ENCODE data around the gene TSPAN9.

The TSPAN9 gene

DNA sequence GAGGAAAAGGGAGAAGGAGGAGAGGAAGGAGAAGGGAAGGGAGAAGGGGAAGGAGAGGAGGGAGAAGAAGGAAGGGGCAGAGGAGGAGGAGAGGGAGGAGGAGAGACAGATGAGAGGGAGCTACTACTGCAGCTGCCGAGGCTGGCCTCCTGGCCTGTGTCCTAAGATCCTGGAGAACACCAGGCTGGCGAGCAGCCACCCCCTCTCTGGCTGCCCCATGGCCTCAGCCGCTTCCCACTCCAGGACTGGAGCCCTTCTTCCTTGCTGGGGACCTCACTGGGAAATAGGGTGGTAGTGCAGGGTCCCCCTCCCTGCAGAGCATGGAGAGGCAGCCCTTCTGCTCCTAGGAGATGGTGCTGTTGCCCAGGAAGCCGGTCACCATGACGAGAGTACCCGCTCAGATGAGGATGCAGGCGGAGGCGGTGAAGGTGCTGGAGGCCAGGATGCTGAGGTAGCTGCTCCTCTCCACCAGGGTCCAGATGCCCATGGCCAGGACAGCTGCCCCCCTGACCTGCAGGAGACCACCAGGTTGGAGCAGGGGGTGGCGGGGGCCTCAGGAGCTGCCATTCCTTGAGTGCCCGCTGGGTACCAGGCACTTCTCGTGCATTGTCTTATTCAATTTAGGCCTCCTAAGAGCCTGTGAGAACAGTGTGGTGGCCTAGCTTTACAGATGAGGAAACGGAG is 246.0 kb downstream of the TSPAN9 start:
- Mint-ChIP-seq H3K36me3 (no peaks in the 10 kb centered on the region), H3K27ac (no peak overlapping the region), H3K9me3 (ENCODE audit: low read depth) (no peaks in the 10 kb centered on the region), H3K4me1 (ENCODE audit: low read depth) (no peaks in the 10 kb centered on the region), H3K4me3 (no peak overlapping the region), H3K27me3 (peaks cover 1% of the 10 kb centered on the region)

DNA sequence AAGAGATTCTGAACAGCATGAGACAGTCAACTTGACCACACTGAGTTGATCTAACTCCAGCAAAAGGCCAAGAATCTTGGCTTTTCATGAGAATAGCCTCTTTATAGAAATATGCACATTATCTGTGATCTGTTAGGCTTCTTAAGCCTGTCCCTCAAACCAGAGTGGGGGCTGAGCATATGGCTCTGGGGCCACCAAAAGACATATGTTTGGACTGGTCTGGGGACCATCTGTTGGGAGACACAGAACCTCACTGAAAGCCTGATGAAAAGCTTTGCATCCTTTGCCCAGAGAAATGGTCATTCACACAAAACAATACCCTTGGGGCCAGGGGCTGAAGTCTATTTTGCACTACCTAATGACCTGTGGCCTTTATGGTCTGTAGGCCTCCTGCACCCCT is 248.6 kb downstream of the TSPAN9 start:
- Mint-ChIP-seq H3K27me3 (peaks cover 2% of the 10 kb centered on the region), H3K9me3 (ENCODE audit: low read depth) (no peaks in the 10 kb centered on the region), H3K36me3 (no peaks in the 10 kb centered on the region), H3K4me1 (ENCODE audit: low read depth) (no peaks in the 10 kb centered on the region), H3K27ac (no peak overlapping the region), H3K4me3 (no peak overlapping the region)

DNA sequence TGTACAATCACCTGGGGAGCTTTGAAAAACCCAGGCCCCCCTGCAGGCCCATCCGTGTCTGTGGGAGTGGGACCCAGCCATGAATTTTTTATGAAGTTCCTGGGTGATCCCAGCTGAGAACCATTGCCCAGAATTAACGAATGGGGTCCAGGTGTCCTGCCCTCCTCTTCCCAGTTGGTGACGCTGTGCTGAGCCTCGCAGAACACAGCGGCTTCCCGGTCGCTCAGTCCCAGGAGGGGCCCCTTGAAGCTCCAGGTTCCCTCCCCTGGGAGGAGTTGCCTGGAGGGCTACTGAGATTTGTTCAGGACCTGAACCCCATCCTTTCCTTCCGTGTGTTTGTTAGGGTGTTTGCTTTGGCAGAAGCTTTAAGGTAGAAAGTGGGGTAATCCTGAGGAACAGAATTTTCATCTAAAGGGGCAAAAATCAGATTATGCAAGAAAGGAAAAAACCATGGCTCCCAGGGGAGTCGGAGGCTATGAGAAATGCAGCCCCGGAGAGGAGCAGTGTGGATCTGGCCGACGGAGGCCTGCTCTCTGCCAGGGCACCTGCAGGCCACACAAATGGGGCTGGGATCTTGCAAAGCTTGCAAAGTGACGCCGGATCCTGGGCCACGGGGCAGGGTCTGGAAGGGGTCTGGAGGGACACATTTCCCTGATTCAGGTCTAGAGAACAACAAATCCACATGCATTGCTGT is 249.1 kb downstream of the TSPAN9 start:
- Mint-ChIP-seq H3K36me3 (no peaks in the 10 kb centered on the region), H3K4me3 (no peak overlapping the region), H3K4me1 (ENCODE audit: low read depth) (no peaks in the 10 kb centered on the region), H3K27ac (no peak overlapping the region), H3K9me3 (ENCODE audit: low read depth) (no peaks in the 10 kb centered on the region), H3K27me3 (peaks cover 2% of the 10 kb centered on the region)

DNA sequence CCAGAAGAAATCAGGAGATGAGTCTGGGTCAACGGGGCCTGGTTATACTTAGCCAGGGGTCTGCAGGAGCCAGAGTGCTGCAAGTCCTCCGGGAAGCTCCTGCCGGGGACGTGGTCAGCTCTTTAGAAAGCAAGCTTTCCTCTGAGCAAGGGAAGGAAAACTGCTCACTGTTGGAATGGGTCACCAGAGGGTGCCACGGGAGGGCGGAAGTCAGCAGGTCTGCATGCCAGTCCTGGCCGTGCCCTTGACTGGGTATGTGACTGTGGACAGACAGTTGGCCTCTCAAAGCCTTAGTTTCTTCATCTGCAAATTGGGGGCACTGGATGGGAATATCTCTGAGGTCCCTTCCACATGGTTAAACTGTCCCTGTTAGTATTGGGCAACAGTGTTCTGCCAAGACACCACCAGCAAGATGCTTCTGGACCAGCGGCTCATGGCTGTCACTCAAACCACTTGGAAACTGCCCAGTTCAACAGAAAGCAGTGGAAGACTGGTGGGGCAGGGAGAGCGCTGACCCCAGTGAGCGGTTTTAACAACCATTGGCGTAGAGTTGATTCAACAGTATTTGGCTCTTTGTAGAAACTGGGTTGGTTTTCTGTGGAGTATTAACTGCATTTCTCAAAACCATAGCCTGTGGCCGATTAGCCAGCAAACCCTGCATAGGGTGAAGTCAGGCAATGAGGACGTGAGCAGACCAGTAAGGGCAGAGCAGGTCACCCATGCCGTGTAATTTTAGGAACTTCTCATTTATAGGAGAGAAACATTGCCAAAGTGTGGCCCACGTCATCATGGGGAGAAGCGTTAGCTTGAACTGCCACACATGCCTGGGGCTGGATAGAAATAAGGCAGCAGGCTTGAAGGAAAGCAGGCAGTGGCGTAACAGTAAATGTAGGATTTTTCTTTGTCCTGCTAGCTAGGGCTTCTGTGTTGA is 249.9 kb downstream of the TSPAN9 start:
- Mint-ChIP-seq H3K9me3 (ENCODE audit: low read depth) (no peaks in the 10 kb centered on the region), H3K36me3 (no peaks in the 10 kb centered on the region), H3K27me3 (peaks cover 2% of the 10 kb centered on the region), H3K27ac (no peak overlapping the region), H3K4me3 (no peak overlapping the region), H3K4me1 (ENCODE audit: low read depth) (no peaks in the 10 kb centered on the region)

DNA sequence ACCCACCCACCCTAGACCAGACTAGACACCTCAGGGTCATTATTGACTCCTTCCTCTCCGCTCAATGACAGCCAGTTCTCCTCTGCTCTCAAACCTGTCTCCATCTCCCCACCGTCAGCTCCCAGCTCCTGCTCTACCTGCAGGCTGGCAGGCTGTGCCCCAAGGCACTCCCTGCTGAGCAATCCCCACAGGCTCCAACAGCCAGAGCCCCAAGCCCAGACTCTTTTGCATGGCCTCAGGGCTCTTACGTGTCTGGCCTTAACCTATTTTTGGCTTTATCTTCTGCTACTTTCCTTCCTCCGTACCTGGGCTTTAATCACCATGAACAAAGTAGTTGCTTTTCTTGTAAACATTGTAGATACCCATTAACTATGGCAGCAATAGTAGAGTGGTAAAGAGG is 250.9 kb downstream of the TSPAN9 start:
- Mint-ChIP-seq H3K4me1 (ENCODE audit: low read depth) (no peaks in the 10 kb centered on the region), H3K27ac (no peak overlapping the region), H3K27me3 (peaks cover 1% of the 10 kb centered on the region), H3K4me3 (no peak overlapping the region), H3K9me3 (ENCODE audit: low read depth) (no peaks in the 10 kb centered on the region), H3K36me3 (no peaks in the 10 kb centered on the region)

DNA sequence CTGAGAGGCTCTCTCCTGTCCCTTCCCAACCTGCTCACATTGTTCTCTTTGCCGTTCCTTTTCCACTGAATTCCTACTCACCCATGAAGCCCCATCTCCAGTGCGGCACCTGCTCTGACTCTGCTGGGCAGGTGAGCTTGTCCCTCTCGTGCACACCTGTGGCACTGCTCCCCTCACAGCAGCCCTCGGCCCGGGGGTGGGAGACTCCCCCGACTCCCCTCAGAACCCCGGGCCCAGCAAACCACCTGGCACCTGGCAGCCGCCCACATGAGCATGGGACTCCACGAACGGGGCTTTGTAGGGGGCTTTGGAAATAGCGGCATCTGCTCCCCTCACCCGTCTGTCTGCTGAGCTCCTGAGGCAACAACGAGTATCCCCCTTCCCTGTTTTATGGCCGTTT is 251.4 kb downstream of the TSPAN9 start:
- no peaks in the 10 kb centered on the region for H3K4me1 Mint-ChIP-seq (ENCODE audit: low read depth)
- no peaks in the 10 kb centered on the region for H3K36me3 Mint-ChIP-seq
- peaks cover 1% of the 10 kb centered on the region for H3K27me3 Mint-ChIP-seq
- no peak overlapping the region for H3K4me3 Mint-ChIP-seq
- no peaks in the 10 kb centered on the region for H3K9me3 Mint-ChIP-seq (ENCODE audit: low read depth)
- no peak overlapping the region for H3K27ac Mint-ChIP-seq

DNA sequence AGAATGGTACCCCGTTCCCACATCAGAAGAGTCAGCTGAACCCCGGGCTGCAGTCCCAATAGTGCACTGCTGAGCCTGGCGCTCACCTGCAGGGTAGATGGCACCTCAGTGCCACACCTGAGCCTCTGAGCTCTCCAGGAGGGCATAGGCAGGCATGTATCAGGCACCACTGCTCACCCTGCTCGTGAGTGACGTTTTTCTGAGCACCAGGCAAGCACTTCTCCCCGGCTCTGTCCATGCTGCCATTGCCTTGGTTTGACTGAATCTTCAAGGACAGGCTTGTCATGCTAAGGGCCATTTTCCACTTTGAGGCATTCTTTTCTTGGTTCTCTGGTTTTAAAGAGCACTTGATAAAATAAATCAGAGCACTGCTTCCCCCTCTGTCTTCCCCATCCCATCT is 252.2 kb downstream of the TSPAN9 start:
- no peak overlapping the region for H3K27ac Mint-ChIP-seq
- no peaks in the 10 kb centered on the region for H3K36me3 Mint-ChIP-seq
- H3K4me1 Mint-ChIP-seq (ENCODE audit: low read depth) = no peaks in the 10 kb centered on the region
- no peaks in the 10 kb centered on the region for H3K9me3 Mint-ChIP-seq (ENCODE audit: low read depth)
- peaks cover 1% of the 10 kb centered on the region for H3K27me3 Mint-ChIP-seq
- no peak overlapping the region for H3K4me3 Mint-ChIP-seq

DNA sequence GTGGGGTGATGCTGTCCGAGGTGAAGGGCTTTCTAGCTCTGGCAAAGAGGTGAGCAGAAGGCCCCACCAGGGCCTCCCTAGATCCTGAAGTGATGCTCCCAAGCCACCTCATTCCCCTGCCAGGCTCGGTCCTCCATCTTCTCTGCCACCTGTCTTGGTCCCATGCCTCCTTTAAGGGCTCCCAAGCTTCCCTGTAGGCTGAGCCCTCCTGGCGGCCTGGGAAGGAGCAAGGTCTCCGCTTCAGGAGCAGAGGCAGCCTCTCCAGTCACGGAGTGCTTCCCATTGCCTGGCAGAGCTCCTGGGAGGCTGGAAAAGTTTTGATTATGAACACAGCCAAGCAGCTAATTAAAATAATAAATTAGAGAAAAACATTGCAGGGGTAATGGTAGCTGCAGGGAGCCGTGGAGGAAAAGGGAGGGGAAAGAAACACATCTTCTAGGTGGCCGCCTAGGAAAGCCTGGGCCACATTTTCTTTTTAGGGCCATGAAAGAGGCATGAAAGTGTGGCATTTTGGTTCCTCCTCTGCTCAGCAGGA is 253.9 kb downstream of the TSPAN9 start:
- H3K27ac Mint-ChIP-seq = no peak overlapping the region
- no peaks in the 10 kb centered on the region for H3K36me3 Mint-ChIP-seq
- H3K4me1 Mint-ChIP-seq (ENCODE audit: low read depth) = no peaks in the 10 kb centered on the region
- H3K9me3 Mint-ChIP-seq (ENCODE audit: low read depth) = no peaks in the 10 kb centered on the region
- H3K27me3 Mint-ChIP-seq = peaks cover 8% of the 10 kb centered on the region
- H3K4me3 Mint-ChIP-seq = no peak overlapping the region

DNA sequence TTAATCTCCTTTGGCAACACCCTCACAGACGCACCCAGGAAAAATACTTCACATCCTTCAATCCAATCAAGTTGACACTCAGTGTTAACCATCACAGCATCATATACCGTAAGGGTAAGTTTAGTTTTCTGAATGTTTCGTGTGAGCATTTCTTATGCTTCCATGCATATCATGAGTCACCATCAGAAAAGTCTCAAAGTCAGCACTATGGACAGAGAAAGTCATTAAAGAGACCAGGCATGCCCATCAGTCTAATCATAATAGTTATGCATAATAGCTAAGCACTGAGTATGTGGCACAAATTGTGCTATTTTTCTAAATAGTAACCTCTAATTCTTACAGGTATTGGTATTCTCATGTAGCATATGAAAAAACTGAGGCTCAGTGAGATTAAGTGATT is 255.0 kb downstream of the TSPAN9 start:
- Mint-ChIP-seq H3K27ac (no peak overlapping the region), H3K4me1 (ENCODE audit: low read depth) (no peaks in the 10 kb centered on the region), H3K4me3 (no peak overlapping the region), H3K36me3 (no peaks in the 10 kb centered on the region), H3K27me3 (peaks cover 8% of the 10 kb centered on the region), H3K9me3 (ENCODE audit: low read depth) (no peaks in the 10 kb centered on the region)

DNA sequence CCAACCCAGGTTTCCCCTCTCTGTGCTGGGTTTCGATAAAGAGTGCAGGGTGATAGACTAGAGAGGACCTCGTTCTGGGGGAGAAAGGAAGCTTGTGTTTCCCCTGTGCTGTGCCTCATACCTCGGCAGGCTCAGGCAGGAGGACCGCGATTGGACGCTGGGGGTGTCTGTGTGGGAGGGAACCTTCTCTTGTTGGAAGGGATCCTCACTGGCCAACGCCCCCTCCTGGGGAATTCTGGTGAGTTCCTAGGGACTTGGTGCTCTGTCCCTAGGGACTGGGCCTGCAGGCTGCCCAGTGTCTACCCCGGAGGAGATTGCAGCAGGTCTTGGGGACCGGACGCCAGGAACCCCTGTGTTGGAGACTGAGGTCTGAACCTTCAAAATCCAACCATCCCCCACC is 256.4 kb downstream of the TSPAN9 start:
- H3K27ac Mint-ChIP-seq = no peak overlapping the region
- H3K36me3 Mint-ChIP-seq = no peaks in the 10 kb centered on the region
- no peaks in the 10 kb centered on the region for H3K4me1 Mint-ChIP-seq (ENCODE audit: low read depth)
- H3K4me3 Mint-ChIP-seq = no peak overlapping the region
- peaks cover 8% of the 10 kb centered on the region for H3K27me3 Mint-ChIP-seq
- H3K9me3 Mint-ChIP-seq (ENCODE audit: low read depth) = no peaks in the 10 kb centered on the region

DNA sequence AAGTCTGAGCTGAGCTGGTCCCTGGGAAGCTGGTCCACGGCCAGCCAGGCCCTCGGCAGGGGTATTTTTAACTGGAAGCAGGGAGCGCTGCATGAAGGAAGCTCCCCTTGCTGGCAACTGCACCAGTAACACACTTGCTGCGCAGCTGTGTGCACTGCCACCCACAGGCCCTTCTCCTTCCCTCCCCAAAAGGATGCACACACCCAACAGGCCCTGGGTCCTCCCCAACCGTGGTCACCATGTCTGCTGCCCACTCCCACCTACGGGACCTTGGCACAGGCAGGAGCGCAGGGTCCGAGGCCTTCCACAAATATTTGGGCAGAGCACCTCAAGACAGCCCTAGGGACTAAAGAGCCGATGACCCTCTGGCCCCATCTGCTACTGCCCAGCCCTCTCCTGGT is 256.8 kb downstream of the TSPAN9 start:
- H3K27me3 Mint-ChIP-seq = peaks cover 8% of the 10 kb centered on the region

DNA sequence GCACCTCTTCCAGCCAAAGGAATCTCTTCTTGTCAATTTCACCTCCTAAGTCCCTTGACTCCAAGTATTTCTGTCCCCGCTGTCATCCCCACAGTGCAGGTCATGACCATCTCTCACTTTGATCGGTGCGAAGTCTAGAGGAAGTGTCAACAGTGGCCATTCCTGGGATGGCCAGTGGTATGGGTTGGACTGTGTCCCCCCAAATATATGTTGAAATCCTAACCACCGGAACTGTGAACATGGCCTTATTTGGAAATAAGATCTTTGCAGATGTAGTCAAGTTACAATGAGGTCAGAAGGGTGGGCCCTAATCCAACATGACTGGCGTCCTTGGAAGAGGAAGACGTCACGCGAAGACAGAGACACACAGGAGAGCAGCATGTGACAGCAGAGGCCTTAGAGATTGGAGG is 257.9 kb downstream of the TSPAN9 start:
- Mint-ChIP-seq H3K27ac (no peak overlapping the region), H3K4me3 (no peak overlapping the region), H3K4me1 (ENCODE audit: low read depth) (no peaks in the 10 kb centered on the region), H3K27me3 (peaks cover 7% of the 10 kb centered on the region), H3K9me3 (ENCODE audit: low read depth) (no peaks in the 10 kb centered on the region), H3K36me3 (no peaks in the 10 kb centered on the region)

More for the DNA sequence above, 256.8 kb downstream of the TSPAN9 start:
- Mint-ChIP-seq H3K4me3 (no peak overlapping the region), H3K36me3 (no peaks in the 10 kb centered on the region), H3K9me3 (ENCODE audit: low read depth) (no peaks in the 10 kb centered on the region), H3K27ac (no peak overlapping the region), H3K4me1 (ENCODE audit: low read depth) (no peaks in the 10 kb centered on the region)

Measured in activated naive CD8-positive, alpha-beta T cell (primary cell).